Measurements from ENCODE around the gene NPPC. TPM values are rescaled to one million over a fixed set of nuclear protein-coding genes. Genes with fewer than 3 reads are reported as not detected.
"Not testable (repeated sequence)": the region's sequence is repeated elsewhere in the genome, so short reads cannot be mapped to it uniquely, and the experiment has no call there.

The NPPC gene
- total RNA-seq, 2 donors from 2014 or later = 3.2 TPM; not detected in 1

DNA sequence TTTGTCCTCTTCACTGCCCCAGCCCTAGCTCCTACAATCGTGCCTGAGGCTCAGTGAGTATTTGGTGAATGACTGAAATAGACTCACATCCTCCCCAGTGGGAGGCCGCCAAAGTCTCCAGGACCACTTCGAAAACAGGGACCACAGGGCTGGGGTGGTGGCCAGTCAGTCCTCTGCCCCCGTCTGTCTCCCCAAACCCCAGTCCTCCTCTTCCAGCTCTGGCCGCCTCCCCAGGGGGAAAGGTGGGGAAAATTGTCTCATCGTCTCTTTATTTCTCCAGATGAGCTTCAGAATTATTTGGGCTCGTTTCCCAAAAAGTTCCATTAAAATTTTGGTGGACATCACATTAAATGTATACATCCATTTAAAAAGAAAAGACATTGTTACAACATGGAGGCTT is 43.5 kb downstream of the NPPC start:
- Histone ChIP-seq H3K9me3 (no peaks in the 10 kb centered on the region), H3K36me3 (no peaks in the 10 kb centered on the region), H3K4me1 (no peaks in the 10 kb centered on the region), H3K9ac (ENCODE audit: low read depth in 2 of 2, low read length in 2 of 2) (no peak overlapping the region), H3K27me3 (no peaks in the 10 kb centered on the region), H3K27ac (no peak overlapping the region), H3K4me3 (no peak overlapping the region)
- DNase-seq = no peak
- TF ChIP-seq CTCF (IDR thresholded peaks at IDR 0.05) = no peak
- intact Hi-C loops (cut with DNase I) = no loop called here

DNA sequence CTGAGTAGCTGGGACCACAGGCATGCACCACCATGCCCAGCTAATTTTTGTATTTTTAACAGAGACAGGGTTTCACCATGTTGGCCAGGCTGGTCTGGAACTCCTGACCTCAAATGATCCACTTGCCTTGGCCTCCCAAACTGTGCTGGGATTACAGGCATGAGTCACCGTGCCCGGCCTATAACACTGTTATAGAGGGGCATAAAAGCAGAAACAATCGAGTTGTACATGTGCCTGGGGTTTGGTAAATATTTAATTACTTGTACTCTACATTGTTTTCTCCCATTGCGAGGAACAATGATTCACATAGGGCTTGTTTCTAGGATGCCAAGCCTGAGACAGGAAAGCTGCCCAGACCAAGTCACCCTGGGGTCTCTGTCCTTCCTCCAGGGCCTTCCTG is 45.8 kb downstream of the NPPC start:
- H3K4me1 ChIP-seq; H3K27me3 ChIP-seq; H3K36me3 ChIP-seq; H3K9ac ChIP-seq (ENCODE audit: low read depth in 2 of 2, low read length in 2 of 2); H3K4me3 ChIP-seq; H3K27ac ChIP-seq; H3K9me3 ChIP-seq; intact Hi-C loops (cut with DNase I): not testable (repeated sequence)
- DNase-seq = peak; percentile 43

DNA sequence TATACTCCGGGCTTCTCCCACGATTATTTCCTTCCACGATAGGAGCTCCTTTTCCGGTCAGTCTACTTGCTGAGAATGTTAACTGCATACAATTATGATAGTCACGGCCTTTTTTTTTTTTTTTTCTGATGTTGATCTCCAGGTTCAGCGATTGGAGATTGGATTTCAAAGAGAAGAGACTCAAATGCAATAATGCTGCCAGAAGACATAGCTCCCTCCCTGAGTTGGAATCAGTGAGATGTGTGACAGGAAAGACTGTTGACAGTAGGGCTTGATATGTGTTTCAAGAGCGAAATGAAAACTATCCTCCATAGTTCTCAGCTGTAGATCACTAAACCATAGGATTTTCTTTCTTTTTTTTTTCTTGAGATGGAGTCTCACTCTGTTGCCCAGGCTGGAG is 47.0 kb downstream of the NPPC start:
- intact Hi-C loops (cut with DNase I) = no loop called here

GRCh38 chr2:231877533-231878456 is 48.4 kb downstream of the NPPC start:
- TF ChIP-seq CTCF (IDR thresholded peaks at IDR 0.05) = no peak

More for the DNA sequence above, 47.0 kb downstream of the NPPC start:
- H3K4me3 ChIP-seq = no peak overlapping the region
- no peak for DNase-seq
- no peaks in the 10 kb centered on the region for H3K36me3 ChIP-seq
- no peak overlapping the region for H3K27ac ChIP-seq
- no peaks in the 10 kb centered on the region for H3K27me3 ChIP-seq
- no peak for TF ChIP-seq CTCF (IDR thresholded peaks at IDR 0.05)
- H3K9me3 ChIP-seq = no peaks in the 10 kb centered on the region
- no peaks in the 10 kb centered on the region for H3K4me1 ChIP-seq
- H3K9ac ChIP-seq (ENCODE audit: low read depth in 2 of 2, low read length in 2 of 2) = no peak overlapping the region

DNA sequence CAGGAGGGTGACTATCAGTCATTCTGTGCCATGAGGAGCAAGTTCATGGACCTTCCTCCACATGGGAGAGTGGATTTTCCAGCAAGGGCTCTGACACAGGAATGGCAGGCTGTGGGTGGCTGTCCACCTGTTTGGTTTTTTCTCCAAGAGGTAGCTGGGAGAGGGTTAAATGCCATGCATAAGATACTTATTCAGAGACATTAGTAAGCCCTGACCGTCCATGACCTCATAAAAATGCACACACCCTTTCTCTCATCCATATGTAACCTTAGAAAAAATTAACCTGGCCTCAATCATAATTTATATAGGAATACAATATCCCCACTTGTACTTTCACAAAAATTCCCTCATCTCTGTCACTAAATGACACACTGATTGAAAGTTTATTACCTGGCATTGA is 51.3 kb downstream of the NPPC start:
- Histone ChIP-seq H3K9ac (ENCODE audit: low read depth in 2 of 2, low read length in 2 of 2) (no peak overlapping the region), H3K4me1 (no peaks in the 10 kb centered on the region), H3K27me3 (no peaks in the 10 kb centered on the region), H3K36me3 (no peaks in the 10 kb centered on the region), H3K9me3 (no peaks in the 10 kb centered on the region), H3K4me3 (no peak overlapping the region), H3K27ac (no peak overlapping the region)
- TF ChIP-seq CTCF (IDR thresholded peaks at IDR 0.05) = no peak
- DNase-seq = no peak
- intact Hi-C loops (cut with DNase I) = no loop called here

More at GRCh38 chr2:231877533-231878456, 48.4 kb downstream of the NPPC start:
- Histone ChIP-seq H3K9me3 (no peaks in the 10 kb centered on the region), H3K27me3 (no peaks in the 10 kb centered on the region), H3K9ac (ENCODE audit: low read depth in 2 of 2, low read length in 2 of 2) (no peak overlapping the region), H3K27ac (no peak overlapping the region), H3K36me3 (no peaks in the 10 kb centered on the region), H3K4me3 (no peak overlapping the region), H3K4me1 (no peaks in the 10 kb centered on the region)
- intact Hi-C loops (cut with DNase I) = no loop called here
- no peak for DNase-seq

Small RNA genes lying within 50 kb of the gene (microRNA-seq; reads per million reads assigned to microRNA genes)
- not detected for gene MIR1471

Other genes with a start within 250 kb of the NPPC start
- 1,000 to 10,000 TPM; 1,195 to 1,836 TPM for gene PTMA, start 217.9 kb downstream of the NPPC start, total RNA-seq
- 10 to 100 TPM; 20.0 to 21.4 TPM for gene PDE6D, start 145.1 kb downstream of the NPPC start, total RNA-seq
- gene COPS7B, start 140.0 kb downstream of the NPPC start, total RNA-seq = 10 to 100 TPM; 18.3 to 33.3 TPM
- 10 to 100 TPM; 22.6 to 32.3 TPM for gene DIS3L2, start 35.3 kb upstream of the NPPC start, total RNA-seq

Measured in colonic mucosa (tissue), 4 donors.